ENCODE data around the gene TCERG1L.

The TCERG1L gene

GRCh38 chr10:131174651-131175540 lies 136.6 kb downstream of the TCERG1L start:
- no peak overlapping the region for H3K4me3 ChIP-seq (replicated peaks in 1 of 2; ENCODE audit: low read depth in 2 of 2, low read length in 2 of 2)
- DNase-seq (ENCODE audit: low read depth in 2 of 2), result no peak
- TF ChIP-seq, protein P1, sequence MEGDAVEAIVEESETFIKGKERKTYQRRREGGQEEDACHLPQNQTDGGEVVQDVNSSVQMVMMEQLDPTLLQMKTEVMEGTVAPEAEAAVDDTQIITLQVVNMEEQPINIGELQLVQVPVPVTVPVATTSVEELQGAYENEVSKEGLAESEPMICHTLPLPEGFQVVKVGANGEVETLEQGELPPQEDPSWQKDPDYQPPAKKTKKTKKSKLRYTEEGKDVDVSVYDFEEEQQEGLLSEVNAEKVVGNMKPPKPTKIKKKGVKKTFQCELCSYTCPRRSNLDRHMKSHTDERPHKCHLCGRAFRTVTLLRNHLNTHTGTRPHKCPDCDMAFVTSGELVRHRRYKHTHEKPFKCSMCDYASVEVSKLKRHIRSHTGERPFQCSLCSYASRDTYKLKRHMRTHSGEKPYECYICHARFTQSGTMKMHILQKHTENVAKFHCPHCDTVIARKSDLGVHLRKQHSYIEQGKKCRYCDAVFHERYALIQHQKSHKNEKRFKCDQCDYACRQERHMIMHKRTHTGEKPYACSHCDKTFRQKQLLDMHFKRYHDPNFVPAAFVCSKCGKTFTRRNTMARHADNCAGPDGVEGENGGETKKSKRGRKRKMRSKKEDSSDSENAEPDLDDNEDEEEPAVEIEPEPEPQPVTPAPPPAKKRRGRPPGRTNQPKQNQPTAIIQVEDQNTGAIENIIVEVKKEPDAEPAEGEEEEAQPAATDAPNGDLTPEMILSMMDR (IDR thresholded peaks at IDR 0.05; ENCODE audit: low read depth, low read length), result no peak

DNA sequence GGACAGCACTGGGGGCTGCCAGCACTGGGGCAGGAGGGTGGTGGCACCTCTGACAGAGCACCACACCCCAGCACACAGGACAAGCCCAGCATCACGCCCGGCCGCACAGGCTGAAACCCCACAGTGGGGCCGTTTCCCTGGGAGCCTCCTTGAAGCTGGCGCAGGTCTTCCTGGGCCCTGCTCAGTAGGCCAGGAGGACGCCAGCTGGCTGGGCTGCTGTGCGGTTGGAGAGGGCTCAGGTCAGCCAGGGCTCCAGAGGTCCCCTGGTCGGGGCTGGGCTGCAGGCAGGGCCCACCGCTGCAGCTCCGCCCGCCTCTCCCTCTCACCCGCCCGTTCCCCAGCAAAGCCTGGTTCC lies 137.3 kb downstream of the TCERG1L start:
- no peak overlapping the region for H3K4me3 ChIP-seq (replicated peaks in 1 of 2; ENCODE audit: low read depth in 2 of 2, low read length in 2 of 2)
- DNase-seq (ENCODE audit: low read depth in 2 of 2), result no peak
- TF ChIP-seq, protein P1 (IDR thresholded peaks at IDR 0.05; ENCODE audit: low read depth, low read length), result no peak

DNA sequence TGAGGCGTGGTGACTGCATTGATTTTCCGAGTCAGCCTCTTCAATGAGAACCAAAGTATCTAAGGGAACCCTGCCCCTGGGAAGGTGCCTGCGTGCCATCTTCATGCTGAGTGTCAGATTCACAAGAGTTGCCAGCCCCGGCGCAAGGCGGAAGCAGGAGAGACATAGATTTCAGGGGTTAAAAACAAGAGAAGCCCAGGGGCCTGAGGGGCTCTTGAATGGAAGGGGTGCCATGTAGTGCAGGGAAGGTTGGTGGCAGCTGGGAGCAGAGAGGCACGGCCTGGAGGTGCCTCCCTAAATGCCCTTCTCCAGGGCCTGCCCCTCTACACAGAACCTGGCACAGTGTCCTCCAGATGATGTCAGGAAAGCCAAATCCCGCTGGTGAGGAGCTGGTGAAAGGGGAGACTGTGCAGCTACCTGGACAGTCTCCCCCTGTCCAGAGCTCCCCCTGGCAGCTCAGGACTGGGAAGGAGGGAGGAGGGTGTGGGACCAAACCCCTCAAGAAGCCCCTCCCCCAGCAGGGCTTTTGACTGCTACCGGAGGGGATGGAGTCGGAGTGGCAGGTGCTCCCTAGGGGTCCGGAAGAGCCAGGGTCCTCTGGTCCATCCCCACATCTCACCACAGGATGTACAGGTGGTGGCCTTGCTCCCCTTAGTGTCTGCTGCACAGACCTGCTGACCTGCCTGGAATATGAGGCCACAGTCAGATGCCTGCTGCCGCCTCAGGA lies 137.9 kb downstream of the TCERG1L start:
- no peak overlapping the region for H3K4me3 ChIP-seq (replicated peaks in 1 of 2; ENCODE audit: low read depth in 2 of 2, low read length in 2 of 2)
- TF ChIP-seq, protein P1 (IDR thresholded peaks at IDR 0.05; ENCODE audit: low read depth, low read length), result no peak
- no peak for DNase-seq (ENCODE audit: low read depth in 2 of 2)

DNA sequence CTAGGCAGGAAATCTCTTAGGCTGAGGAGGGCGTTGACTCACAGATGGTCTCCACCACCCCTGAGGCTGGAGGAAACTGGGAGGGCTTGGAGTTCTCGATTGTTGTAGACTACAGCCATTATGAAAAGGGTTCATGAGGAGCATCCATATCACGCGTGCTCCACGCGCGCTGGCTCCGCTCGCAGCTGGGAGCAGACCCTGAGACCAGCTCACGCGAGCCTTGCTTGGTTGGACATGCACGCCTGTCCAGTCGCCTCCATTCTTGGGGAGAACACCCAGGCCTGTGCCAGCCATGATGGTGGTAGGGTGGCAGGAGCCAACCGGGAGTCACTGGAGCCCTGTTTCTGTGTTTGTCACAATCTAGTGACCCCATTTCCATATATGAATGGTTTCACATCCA lies 139.1 kb downstream of the TCERG1L start:
- TF ChIP-seq, protein P1 (IDR thresholded peaks at IDR 0.05; ENCODE audit: low read depth, low read length), result no peak
- H3K4me3 ChIP-seq (replicated peaks in 1 of 2; ENCODE audit: low read depth in 2 of 2, low read length in 2 of 2), result no peak overlapping the region
- no peak for DNase-seq (ENCODE audit: low read depth in 2 of 2)

- H3K4me3 ChIP-seq (replicated peaks in 1 of 2; ENCODE audit: low read depth in 2 of 2, low read length in 2 of 2), result no peak overlapping the region
- TF ChIP-seq, protein P1 (IDR thresholded peaks at IDR 0.05; ENCODE audit: low read depth, low read length), result no peak
- no peak for DNase-seq (ENCODE audit: low read depth in 2 of 2)
Measured at GRCh38 chr10:131169146-131169545, 142.4 kb downstream of the TCERG1L start.

DNA sequence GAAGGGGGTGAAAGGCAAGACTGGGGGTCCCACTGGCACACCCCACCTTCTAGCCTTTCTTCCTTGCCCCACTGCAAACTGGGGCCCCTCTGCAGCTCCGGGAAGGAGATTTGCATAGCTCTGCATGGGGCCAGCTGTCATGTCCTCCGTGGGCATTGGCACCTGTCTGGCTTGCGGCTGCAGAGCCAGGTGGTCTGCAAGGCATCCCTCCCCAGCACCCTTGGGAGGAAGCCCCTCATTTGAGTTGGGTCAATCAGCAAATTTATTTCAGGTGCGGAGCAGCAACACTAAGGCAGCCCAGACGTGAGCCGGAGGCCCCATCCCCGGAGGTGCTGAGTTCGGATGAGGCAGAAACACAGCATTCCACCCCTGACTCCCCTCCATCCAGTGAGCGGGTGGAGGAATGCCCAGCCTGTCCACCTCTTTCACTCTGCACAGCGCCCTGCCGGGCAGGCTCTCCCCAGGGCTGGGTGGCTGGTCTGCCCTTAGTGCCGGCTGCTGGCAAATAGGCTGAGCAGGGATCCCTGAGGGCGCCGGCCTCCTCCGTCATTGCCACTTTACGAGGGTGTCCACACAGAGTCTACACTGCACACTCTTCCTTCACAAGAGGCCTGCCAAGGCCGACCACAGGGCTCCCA lies 143.2 kb downstream of the TCERG1L start:
- TF ChIP-seq, protein P1 (IDR thresholded peaks at IDR 0.05; ENCODE audit: low read depth, low read length), result no peak
- H3K4me3 ChIP-seq (replicated peaks in 1 of 2; ENCODE audit: low read depth in 2 of 2, low read length in 2 of 2), result no peak overlapping the region
- DNase-seq (ENCODE audit: low read depth in 2 of 2), result no peak
